Measurements from ENCODE around the gene MAP2K6. TPM values are rescaled to one million over a fixed set of nuclear protein-coding genes. Genes with fewer than 3 reads are reported as not detected.

MAP2K6 gene
- total and polyA plus RNA-seq, 2 of the 8 experiments (the other 6 are each of a cell fraction or from before 2014, with no cell fraction given), result 11.0 to 44.1 TPM

DNA sequence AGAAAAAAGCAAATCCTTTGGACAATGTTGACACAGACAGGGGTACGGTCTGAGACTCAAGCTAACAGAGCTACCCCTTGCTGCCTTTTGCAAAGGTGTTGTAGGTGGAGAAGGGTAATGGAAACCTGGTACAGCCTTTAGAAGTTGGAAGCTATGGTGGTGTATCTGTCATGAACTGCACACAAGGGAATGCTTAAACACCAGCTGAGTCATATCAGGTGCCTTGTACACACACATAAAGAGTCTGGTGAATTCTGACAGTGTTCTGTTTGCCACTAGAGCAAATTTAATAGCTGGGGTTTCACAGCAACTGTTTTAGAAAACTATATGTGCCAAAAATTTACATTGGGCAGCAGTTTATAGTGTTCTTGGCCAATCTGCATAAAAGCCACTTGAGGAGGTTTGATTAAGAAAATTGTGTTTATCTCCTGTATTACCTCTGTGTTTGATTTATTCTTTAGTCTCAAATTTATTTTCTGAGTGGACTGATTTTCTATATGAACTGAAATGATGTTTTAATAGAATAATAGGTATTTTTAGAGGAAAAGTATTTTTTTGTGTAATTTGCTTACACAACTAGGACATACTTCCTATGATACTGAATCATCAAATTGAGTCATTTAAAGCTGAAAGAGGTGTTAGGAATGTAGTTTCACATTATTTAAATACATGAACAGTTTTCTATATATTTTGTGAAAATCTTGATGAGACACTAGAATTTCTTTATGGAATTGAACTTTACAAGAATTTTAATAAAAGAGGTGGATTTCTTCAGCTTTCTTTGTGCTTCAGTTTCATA lies 136.9 kb downstream of the MAP2K6 start:
- Histone ChIP-seq H3K4ac (replicated peaks; ENCODE audit: insufficient read length, low read depth, low read length) (no peak overlapping the region), H3K36me3 (ENCODE audit: control insufficient read depth in 2 of 4, insufficient read depth in 4 of 4, low read length in 3 of 4) (no peaks in the 10 kb centered on the region; a peak in 1 of 8 replicates), H3K14ac (ENCODE audit: insufficient read length) (no peak overlapping the region), H3K9ac (replicated peaks in 1 of 4; ENCODE audit: extremely low read depth in 1 of 4, low read depth in 3 of 4, low read length in 3 of 4) (no peak overlapping the region), H3K79me2 (ENCODE audit: control insufficient read depth in 1 of 2, insufficient read depth in 2 of 2, low read length in 2 of 2) (no peaks in the 10 kb centered on the region), H2AK5ac (ENCODE audit: low read depth, low read length) (no peak overlapping the region), H3K4me2 (ENCODE audit: insufficient read depth in 1 of 2, low read depth in 2 of 2, low read length in 2 of 2) (no peak overlapping the region), H2BK12ac (ENCODE audit: low read depth, low read length) (no peak overlapping the region), H3K27ac (ENCODE audit: low read depth, low read length) (no peak overlapping the region), H3K4me1 (replicated peaks in 1 of 4; ENCODE audit: control insufficient read depth in 3 of 4, insufficient read depth in 4 of 4, low read length in 3 of 4) (no peaks in the 10 kb centered on the region; a peak in 1 of 7 replicates), H3K23ac (ENCODE audit: insufficient read length) (no peak overlapping the region), H4K5ac (ENCODE audit: insufficient read length, low read depth, low read length) (no peak overlapping the region), H3K18ac (ENCODE audit: extremely low read depth, low read length) (no peak overlapping the region), H4K8ac (ENCODE audit: extremely low read depth, insufficient read depth, low read length) (no peak overlapping the region), H4K20me1 (replicated peaks in 1 of 2; ENCODE audit: control insufficient read depth in 1 of 2, insufficient read depth in 2 of 2, low read length in 2 of 2) (no peaks in the 10 kb centered on the region), H3K9me3 (ENCODE audit: insufficient read depth in 2 of 2, low read depth in 1 of 2, low read length in 1 of 2) (no peaks in the 10 kb centered on the region), H2BK20ac (ENCODE audit: low read length) (no peak overlapping the region), H2BK15ac (ENCODE audit: low read length) (no peak overlapping the region), H3K79me1 (ENCODE audit: low read depth, low read length) (no peaks in the 10 kb centered on the region), H3K4me3 (ENCODE audit: extremely low read depth in 1 of 4, insufficient read depth in 2 of 4, low read depth in 3 of 4, low read length in 4 of 4) (no peak overlapping the region), H2BK5ac (ENCODE audit: low read depth, low read length) (no peak overlapping the region), H3K27me3 (replicated peaks in 1 of 4; ENCODE audit: control insufficient read depth in 3 of 4, extremely low read depth in 1 of 4, insufficient read depth in 3 of 4, low read length in 3 of 4) (no peaks in the 10 kb centered on the region), H3K23me2 (ENCODE audit: low read depth, low read length) (no peaks in the 10 kb centered on the region), H3K56ac (replicated peaks; ENCODE audit: insufficient read length, low read depth, low read length) (no peak overlapping the region), H4K91ac (replicated peaks; ENCODE audit: insufficient read length, low read length) (no peak overlapping the region), H2AFZ (ENCODE audit: low read length) (no peak overlapping the region), H2BK120ac (replicated peaks; ENCODE audit: low read depth, low read length) (no peak overlapping the region)
- no peak for TF ChIP-seq SIRT6 (IDR thresholded peaks at IDR 0.05; ENCODE audit: low read length)
- no peak for TF ChIP-seq BRCA1 (IDR thresholded peaks at IDR 0.05; ENCODE audit: low read depth, low read length)
- no peak for TF ChIP-seq FOSL1 (IDR thresholded peaks at IDR 0.05; ENCODE audit: insufficient read depth, low read depth, low read length)
- TF ChIP-seq KDM4A (IDR thresholded peaks at IDR 0.05; ENCODE audit: low read depth, low read length, severe bottlenecking), result no peak
- TF ChIP-seq MAFK (IDR thresholded peaks at IDR 0.05; ENCODE audit: low read depth, low read length), result no peak
- TF ChIP-seq, protein P1, sequence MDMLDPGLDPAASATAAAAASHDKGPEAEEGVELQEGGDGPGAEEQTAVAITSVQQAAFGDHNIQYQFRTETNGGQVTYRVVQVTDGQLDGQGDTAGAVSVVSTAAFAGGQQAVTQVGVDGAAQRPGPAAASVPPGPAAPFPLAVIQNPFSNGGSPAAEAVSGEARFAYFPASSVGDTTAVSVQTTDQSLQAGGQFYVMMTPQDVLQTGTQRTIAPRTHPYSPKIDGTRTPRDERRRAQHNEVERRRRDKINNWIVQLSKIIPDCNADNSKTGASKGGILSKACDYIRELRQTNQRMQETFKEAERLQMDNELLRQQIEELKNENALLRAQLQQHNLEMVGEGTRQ (IDR thresholded peaks at IDR 0.05; ENCODE audit: low read length), result no peak
- TF ChIP-seq BACH1 (IDR thresholded peaks at IDR 0.05; ENCODE audit: low read length), result no peak
- ChIA-PET CTCF (ENCODE audit: partially characterized antibody) (interaction anchor here (1.1 to 1.4 kb wide), 2 partner anchors 18 to 27 kb away, joined by 3 to 6 read pairs; no protein-coding TSS in a partner anchor), POLR2A (ENCODE audit: partially characterized antibody) (interaction anchor here (0.9 to 1.2 kb wide), 2 partner anchors 10 to 38 kb away, joined by 3 to 4 read pairs; no protein-coding TSS in a partner anchor)
- 80% methylated on average over 1 of the region's 1 CpG; no CpG with 5 or more reads in 1 of the 2 experiments for WGBS, 2 experiments (ENCODE audit: extremely low coverage in 1 of 2, insufficient coverage in 1 of 2, insufficient read length in 1 of 2, insufficient replicate concordance in 2 of 2, low coverage in 1 of 2, low lambda C conversion rate in 2 of 2, missing lambda C conversion rate in 1 of 2)
- FAIRE-seq, result no peak
- DNase-seq (ENCODE audit: low read depth in 1 of 2, low spot score in 2 of 2), result no peak

Measured in H1 (cell line).